ENCODE data around the gene COQ8B.
A peak's percentile ranks its signal among the peaks of the same experiment; 100 is the strongest.
"Not testable (repeated sequence)": the region's sequence is repeated elsewhere in the genome, so short reads cannot be mapped to it uniquely, and the experiment has no call there.

Gene COQ8B

DNA sequence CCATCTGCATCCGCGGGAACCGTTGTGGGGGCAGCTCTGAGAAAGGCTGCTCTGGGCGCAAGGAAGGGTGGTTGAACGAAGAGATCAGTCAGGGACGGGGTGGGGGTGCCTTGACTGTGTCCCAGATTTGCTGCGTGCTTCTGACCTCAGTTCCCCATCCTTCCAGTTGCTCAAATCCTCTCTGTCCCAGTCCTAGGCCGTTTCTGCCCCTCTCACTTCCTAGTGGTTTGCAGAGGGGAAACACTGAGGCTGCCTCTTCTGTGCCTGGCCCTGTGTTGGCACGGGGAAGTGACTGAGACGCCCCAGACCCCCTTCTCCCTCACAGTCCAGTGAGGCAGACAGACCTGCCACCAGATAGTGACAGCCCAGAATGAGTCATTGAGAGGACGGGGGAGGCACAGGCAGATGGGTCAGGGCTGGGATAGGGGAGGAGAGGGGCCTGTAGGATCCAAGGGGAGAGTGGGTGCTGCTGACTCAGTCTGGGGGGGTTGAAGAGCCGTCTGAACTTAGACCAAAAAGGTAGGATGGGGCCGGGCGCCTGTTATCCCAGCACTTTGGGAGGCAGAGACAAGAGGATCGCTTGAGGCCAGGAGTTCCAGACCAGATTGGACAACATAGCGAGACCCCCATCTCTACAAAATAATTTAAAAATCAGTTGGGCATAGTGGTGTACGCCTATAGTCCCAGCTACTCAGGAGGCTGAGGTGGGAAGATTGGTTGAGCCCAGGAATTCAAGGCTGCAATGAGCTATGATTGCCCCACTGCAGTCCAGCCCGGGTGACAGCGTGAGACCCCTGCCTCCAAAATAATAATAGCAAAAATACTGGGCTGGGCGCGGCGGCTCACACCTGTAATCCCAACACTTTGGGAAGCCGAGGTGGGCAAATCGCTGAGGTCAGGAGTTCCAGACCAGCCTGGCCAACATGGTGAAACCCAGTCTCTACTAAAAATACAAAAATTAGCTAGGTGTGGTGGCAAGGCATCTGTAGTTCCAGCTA is 52.7 kb downstream of the COQ8B start:
- Histone ChIP-seq H3K4me3 (ENCODE audit: low read length) (peak overlapping the region; percentile 73), H3K9ac (ENCODE audit: low read length) (no peak overlapping the region), H3K36me3 (ENCODE audit: control insufficient read depth, insufficient read depth, low read length) (peaks cover 3% of the 10 kb centered on the region), H3K27ac (ENCODE audit: low read depth, low read length) (peak overlapping the region; percentile 86), H3K27me3 (ENCODE audit: control insufficient read depth, insufficient read depth, low read length) (no peaks in the 10 kb centered on the region), H3K4me1 (ENCODE audit: control insufficient read depth, insufficient read depth, low read length) (peaks cover 3% of the 10 kb centered on the region)

DNA sequence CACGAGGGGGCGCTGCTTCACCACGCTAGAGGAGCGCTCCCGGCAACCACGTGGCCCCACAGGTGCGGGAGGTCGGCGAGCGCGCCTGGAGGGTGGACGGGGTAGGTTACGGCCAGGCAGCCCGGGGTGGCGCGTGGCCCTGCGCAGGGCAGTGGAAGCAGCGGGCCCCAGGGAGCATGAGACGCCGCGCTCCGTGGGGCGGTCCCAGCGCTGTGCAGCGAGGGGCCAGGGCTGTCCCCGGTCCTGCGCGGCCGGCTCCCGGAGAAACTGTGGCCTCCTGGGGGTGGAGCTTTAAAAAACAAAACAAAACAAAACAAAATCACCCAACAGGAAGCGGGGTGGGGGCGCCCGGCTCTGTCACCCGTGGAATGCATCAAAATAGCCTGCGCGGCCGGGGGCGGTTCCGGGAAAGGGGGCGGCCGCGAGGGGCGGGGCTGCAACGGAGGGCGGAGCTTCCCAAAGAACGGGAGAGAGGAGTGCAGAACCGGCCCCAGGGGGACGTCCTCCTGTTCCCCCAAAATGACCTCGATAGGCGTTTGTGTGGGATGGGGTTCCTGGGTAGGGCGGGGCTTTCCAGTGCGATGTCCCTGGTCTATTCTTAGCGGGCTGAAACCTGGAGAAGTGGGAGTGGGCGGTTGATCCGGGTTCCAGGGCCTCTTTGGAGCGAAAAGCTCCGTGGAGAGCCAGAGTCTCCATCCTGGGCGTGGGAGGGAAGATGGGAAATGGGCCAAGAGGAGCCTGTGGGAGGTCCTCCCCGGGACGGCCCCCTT is 53.6 kb downstream of the COQ8B start:
- H3K4me3 ChIP-seq (ENCODE audit: low read length): peak overlapping the region; percentile 73
- H3K36me3 ChIP-seq (ENCODE audit: control insufficient read depth, insufficient read depth, low read length): no peaks in the 10 kb centered on the region
- H3K27ac ChIP-seq (ENCODE audit: low read depth, low read length): peak overlapping the region; percentile 86
- H3K9ac ChIP-seq (ENCODE audit: low read length): no peak overlapping the region
- H3K27me3 ChIP-seq (ENCODE audit: control insufficient read depth, insufficient read depth, low read length): no peaks in the 10 kb centered on the region
- peaks cover 3% of the 10 kb centered on the region for H3K4me1 ChIP-seq (ENCODE audit: control insufficient read depth, insufficient read depth, low read length)

DNA sequence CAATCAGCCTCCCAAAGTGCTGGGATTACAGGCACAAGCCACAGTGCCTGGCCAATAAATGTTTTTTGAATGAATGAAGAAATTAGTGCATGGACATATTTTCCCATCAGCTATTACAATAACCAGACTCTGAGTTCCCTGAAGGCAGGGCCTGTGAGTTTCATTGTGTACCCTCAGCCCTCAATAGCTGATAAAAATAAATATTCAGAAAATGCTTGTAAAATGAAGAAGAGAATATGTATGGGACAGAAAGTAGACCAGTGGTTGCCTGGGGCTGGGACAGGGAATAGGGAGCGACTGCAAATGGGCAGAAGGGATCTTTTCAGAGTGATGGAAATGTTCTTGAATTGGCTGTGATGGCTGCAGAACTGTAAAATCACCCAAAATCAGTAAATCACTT is 55.1 kb downstream of the COQ8B start:
- H3K4me1 ChIP-seq (ENCODE audit: control insufficient read depth, insufficient read depth, low read length): peaks cover 3% of the 10 kb centered on the region
- no peak overlapping the region for H3K4me3 ChIP-seq (ENCODE audit: low read length)
- H3K27ac ChIP-seq (ENCODE audit: low read depth, low read length): no peak overlapping the region
- H3K27me3 ChIP-seq (ENCODE audit: control insufficient read depth, insufficient read depth, low read length): no peaks in the 10 kb centered on the region
- H3K9ac ChIP-seq (ENCODE audit: low read length): no peak overlapping the region
- H3K36me3 ChIP-seq (ENCODE audit: control insufficient read depth, insufficient read depth, low read length): no peaks in the 10 kb centered on the region

- no peak overlapping the region for H3K27ac ChIP-seq (ENCODE audit: low read depth, low read length)
- H3K27me3 ChIP-seq (ENCODE audit: control insufficient read depth, insufficient read depth, low read length): no peaks in the 10 kb centered on the region
- H3K36me3 ChIP-seq (ENCODE audit: control insufficient read depth, insufficient read depth, low read length): no peaks in the 10 kb centered on the region
- no peak overlapping the region for H3K4me3 ChIP-seq (ENCODE audit: low read length)
- H3K9ac ChIP-seq (ENCODE audit: low read length): no peak overlapping the region
- peaks cover 3% of the 10 kb centered on the region for H3K4me1 ChIP-seq (ENCODE audit: control insufficient read depth, insufficient read depth, low read length)
Measured at GRCh38 chr19:40659566-40659965, 57.1 kb downstream of the COQ8B start.

GRCh38 chr19:40659116-40659515 is 57.6 kb downstream of the COQ8B start:
- Histone ChIP-seq H3K27me3 (ENCODE audit: control insufficient read depth, insufficient read depth, low read length) (no peaks in the 10 kb centered on the region), H3K27ac (ENCODE audit: low read depth, low read length) (no peak overlapping the region), H3K4me1 (ENCODE audit: control insufficient read depth, insufficient read depth, low read length) (peaks cover 3% of the 10 kb centered on the region), H3K36me3 (ENCODE audit: control insufficient read depth, insufficient read depth, low read length) (no peaks in the 10 kb centered on the region), H3K9ac (ENCODE audit: low read length) (no peak overlapping the region), H3K4me3 (ENCODE audit: low read length) (no peak overlapping the region)

GRCh38 chr19:40658031-40658430 is 58.7 kb downstream of the COQ8B start:
- no peaks in the 10 kb centered on the region for H3K4me1 ChIP-seq (ENCODE audit: control insufficient read depth, insufficient read depth, low read length)
- no peaks in the 10 kb centered on the region for H3K36me3 ChIP-seq (ENCODE audit: control insufficient read depth, insufficient read depth, low read length)
- no peak overlapping the region for H3K9ac ChIP-seq (ENCODE audit: low read length)
- no peak overlapping the region for H3K27ac ChIP-seq (ENCODE audit: low read depth, low read length)
- no peaks in the 10 kb centered on the region for H3K27me3 ChIP-seq (ENCODE audit: control insufficient read depth, insufficient read depth, low read length)
- H3K4me3 ChIP-seq (ENCODE audit: low read length): no peak overlapping the region

DNA sequence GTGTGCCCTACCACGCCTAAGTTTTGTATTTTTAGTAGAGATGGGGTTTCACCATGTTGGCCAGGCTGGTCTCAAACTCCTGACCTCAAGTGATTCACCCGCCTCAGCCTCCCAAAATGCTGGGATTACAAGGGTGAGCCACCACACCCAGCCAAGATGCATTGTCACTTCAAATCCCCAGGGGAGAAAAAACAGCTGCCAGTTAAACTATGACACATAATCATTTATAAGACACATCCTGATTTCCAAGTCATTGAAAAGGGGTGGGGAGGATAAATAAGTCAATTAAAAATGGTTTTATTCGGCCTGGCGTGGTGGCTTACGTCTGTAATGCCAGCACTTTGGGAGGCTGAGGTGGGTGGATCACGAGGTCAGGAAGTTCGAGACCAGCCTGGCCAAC is 61.0 kb downstream of the COQ8B start:
- H3K27me3 ChIP-seq (ENCODE audit: control insufficient read depth, insufficient read depth, low read length); H3K4me3 ChIP-seq (ENCODE audit: low read length); H3K27ac ChIP-seq (ENCODE audit: low read depth, low read length); H3K36me3 ChIP-seq (ENCODE audit: control insufficient read depth, insufficient read depth, low read length); H3K4me1 ChIP-seq (ENCODE audit: control insufficient read depth, insufficient read depth, low read length); H3K9ac ChIP-seq (ENCODE audit: low read length): not testable (repeated sequence)

GRCh38 chr19:40652303-40652702 is 64.4 kb downstream of the COQ8B start:
- not testable (repeated sequence) for H3K36me3 ChIP-seq (ENCODE audit: control insufficient read depth, insufficient read depth, low read length); H3K27ac ChIP-seq (ENCODE audit: low read depth, low read length); H3K4me1 ChIP-seq (ENCODE audit: control insufficient read depth, insufficient read depth, low read length); H3K9ac ChIP-seq (ENCODE audit: low read length); H3K4me3 ChIP-seq (ENCODE audit: low read length); H3K27me3 ChIP-seq (ENCODE audit: control insufficient read depth, insufficient read depth, low read length)

- Histone ChIP-seq H3K27me3 (ENCODE audit: control insufficient read depth, insufficient read depth, low read length) (no peaks in the 10 kb centered on the region), H3K4me3 (ENCODE audit: low read length) (no peak overlapping the region), H3K4me1 (ENCODE audit: control insufficient read depth, insufficient read depth, low read length) (peaks cover 11% of the 10 kb centered on the region), H3K27ac (ENCODE audit: low read depth, low read length) (peak overlapping the region; percentile 61), H3K9ac (ENCODE audit: low read length) (no peak overlapping the region), H3K36me3 (ENCODE audit: control insufficient read depth, insufficient read depth, low read length) (no peaks in the 10 kb centered on the region)
Measured at GRCh38 chr19:40650749-40651305, 65.9 kb downstream of the COQ8B start.

DNA sequence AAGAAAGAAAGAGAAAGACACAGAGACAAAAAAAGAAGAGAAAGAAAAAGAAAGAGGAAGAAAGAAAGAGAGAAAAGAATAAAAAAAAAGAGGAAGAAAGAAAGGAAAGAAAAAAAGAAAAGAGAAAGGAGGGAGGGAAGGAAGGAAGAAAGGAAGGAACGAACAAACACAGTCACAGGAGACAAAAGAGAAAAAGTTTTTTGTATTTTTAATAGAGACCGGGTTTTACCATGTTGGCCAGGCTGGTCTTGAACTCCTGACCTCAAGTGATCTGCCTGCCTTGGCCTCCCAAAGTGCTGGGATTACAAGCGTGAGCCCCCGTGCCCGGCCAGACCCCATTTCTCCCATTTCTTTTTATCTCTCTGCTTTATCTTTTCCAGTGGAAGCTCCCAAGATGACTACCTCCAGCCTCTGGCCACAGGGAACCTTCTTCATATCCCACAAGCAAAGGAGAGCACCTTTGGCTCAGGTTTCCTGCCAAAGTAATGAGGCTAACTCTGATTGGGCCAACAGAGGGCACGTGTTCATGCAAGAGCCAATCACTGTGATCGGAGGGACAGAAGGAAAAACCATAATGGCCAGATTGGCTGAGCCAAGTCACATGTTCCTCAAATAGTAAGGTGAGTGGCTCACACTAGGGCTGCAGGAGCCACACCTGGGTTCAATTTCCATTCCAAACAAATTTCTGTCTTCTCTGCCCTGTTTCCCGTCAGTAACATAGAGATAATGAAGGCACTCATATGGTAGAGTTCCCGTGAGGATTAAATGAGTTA is 66.6 kb downstream of the COQ8B start:
- not testable (repeated sequence) for H3K36me3 ChIP-seq (ENCODE audit: control insufficient read depth, insufficient read depth, low read length); H3K27ac ChIP-seq (ENCODE audit: low read depth, low read length); H3K9ac ChIP-seq (ENCODE audit: low read length); H3K4me3 ChIP-seq (ENCODE audit: low read length); H3K27me3 ChIP-seq (ENCODE audit: control insufficient read depth, insufficient read depth, low read length)
- peaks cover 15% of the 10 kb centered on the region for H3K4me1 ChIP-seq (ENCODE audit: control insufficient read depth, insufficient read depth, low read length)

DNA sequence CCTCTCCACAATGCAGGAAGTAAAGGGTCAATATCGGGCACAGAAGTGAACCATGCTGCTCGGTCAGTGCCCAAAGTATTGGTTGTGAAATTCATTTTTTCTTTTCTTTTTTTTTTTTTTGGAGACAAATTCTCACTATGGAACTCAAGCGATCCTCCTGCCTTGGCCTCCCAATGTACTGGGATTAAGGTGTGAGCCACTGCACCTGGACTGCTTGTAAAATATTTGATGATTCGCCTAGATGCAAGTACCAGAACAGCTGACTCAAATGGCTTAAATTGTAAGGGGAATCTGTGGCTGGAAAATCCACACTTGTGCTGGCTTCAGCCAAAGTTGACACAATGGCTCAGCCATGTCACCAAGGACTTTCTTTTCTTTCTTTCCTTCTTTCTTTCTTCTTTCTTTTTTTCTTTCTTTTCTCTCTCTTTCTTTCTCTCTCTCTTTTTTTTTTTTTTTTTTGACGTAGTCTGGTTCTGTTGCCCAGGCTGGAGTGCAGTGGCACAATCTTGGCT is 69.9 kb downstream of the COQ8B start:
- peaks cover 18% of the 10 kb centered on the region for H3K4me1 ChIP-seq (ENCODE audit: control insufficient read depth, insufficient read depth, low read length)
- peak overlapping the region; percentile 91 for H3K27ac ChIP-seq (ENCODE audit: low read depth, low read length)
- H3K27me3 ChIP-seq (ENCODE audit: control insufficient read depth, insufficient read depth, low read length): no peaks in the 10 kb centered on the region
- no peaks in the 10 kb centered on the region for H3K36me3 ChIP-seq (ENCODE audit: control insufficient read depth, insufficient read depth, low read length)
- H3K9ac ChIP-seq (ENCODE audit: low read length): no peak overlapping the region
- no peak overlapping the region for H3K4me3 ChIP-seq (ENCODE audit: low read length)

Data from rectal smooth muscle tissue (tissue), 1 donor.